ENCODE data around the gene EIF4E1B.

Gene EIF4E1B

GRCh38 chr5:176587398-176587797 lies 43.1 kb upstream of the EIF4E1B start:
- Histone ChIP-seq H3K79me2 (ENCODE audit: insufficient read depth, low read length) (no peaks in the 10 kb centered on the region), H3K9me3 (ENCODE audit: insufficient read depth, low read depth, low read length) (peaks cover 6% of the 10 kb centered on the region; the same call in 1 of the 2 replicates), H2AFZ (ENCODE audit: low read length) (no peak overlapping the region), H3K4me1 (ENCODE audit: insufficient read depth, low read length, poor library complexity, severe bottlenecking) (no peaks in the 10 kb centered on the region), H3K4me2 (ENCODE audit: low read depth, low read length, poor library complexity, severe bottlenecking) (no peak overlapping the region), H3K27me3 (ENCODE audit: insufficient read depth, low read length, poor library complexity, severe bottlenecking) (no peaks in the 10 kb centered on the region), H4K20me1 (ENCODE audit: insufficient read depth, low read length, poor library complexity, severe bottlenecking) (no peaks in the 10 kb centered on the region), H3K9ac (ENCODE audit: low read depth, low read length, poor library complexity, severe bottlenecking) (no peak overlapping the region), H3K9me2 (replicated peaks; ENCODE audit: low read depth, low read length) (no peaks in the 10 kb centered on the region), H3K4me3 (ENCODE audit: low read length, poor library complexity, severe bottlenecking) (no peak overlapping the region), H3K36me3 (ENCODE audit: insufficient read depth, low read length) (no peaks in the 10 kb centered on the region), H3F3A (ENCODE audit: low read depth) (no peaks in the 10 kb centered on the region)
- TF ChIP-seq CTCF (conservative IDR thresholded peaks at IDR 0.05; ENCODE audit: low read length) (no peak), EZH2phosphoT487 (IDR thresholded peaks at IDR 0.05; ENCODE audit: borderline replicate concordance) (no peak)

DNA sequence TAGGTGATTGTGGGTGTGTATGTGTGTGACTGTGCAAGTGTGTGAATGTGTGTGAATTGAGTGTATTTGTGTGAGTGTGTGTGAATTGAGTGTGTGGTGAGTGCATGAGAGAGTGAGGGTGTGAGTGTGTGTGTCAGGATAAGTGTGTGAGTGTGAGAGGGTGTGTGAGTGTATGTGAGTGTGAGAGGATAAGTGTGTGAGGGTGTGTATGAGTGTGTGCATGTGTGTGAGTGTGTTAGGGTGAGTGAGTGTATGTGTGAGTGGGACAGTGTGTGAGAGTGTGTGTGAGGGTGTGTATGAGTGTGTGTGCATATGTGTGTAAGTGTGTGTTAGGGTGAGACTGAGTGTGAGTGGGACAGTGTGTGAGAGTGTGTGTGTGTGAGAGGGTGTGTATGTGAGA lies 42.2 kb upstream of the EIF4E1B start:
- TF ChIP-seq EZH2phosphoT487 (IDR thresholded peaks at IDR 0.05; ENCODE audit: borderline replicate concordance) (no peak), CTCF (conservative IDR thresholded peaks at IDR 0.05; ENCODE audit: low read length) (no peak)
- H4K20me1 ChIP-seq (ENCODE audit: insufficient read depth, low read length, poor library complexity, severe bottlenecking), result no peaks in the 10 kb centered on the region
- no peak overlapping the region for H3K9ac ChIP-seq (ENCODE audit: low read depth, low read length, poor library complexity, severe bottlenecking)
- peaks cover 6% of the 10 kb centered on the region; the same call in 1 of the 2 replicates for H3K9me3 ChIP-seq (ENCODE audit: insufficient read depth, low read depth, low read length)
- H3K36me3 ChIP-seq (ENCODE audit: insufficient read depth, low read length), result no peaks in the 10 kb centered on the region
- H2AFZ ChIP-seq (ENCODE audit: low read length), result no peak overlapping the region
- no peak overlapping the region for H3K4me3 ChIP-seq (ENCODE audit: low read length, poor library complexity, severe bottlenecking)
- no peak overlapping the region for H3K4me2 ChIP-seq (ENCODE audit: low read depth, low read length, poor library complexity, severe bottlenecking)
- H3K4me1 ChIP-seq (ENCODE audit: insufficient read depth, low read length, poor library complexity, severe bottlenecking), result no peaks in the 10 kb centered on the region
- no peaks in the 10 kb centered on the region for H3K27me3 ChIP-seq (ENCODE audit: insufficient read depth, low read length, poor library complexity, severe bottlenecking)
- H3K79me2 ChIP-seq (ENCODE audit: insufficient read depth, low read length), result no peaks in the 10 kb centered on the region
- no peaks in the 10 kb centered on the region for H3F3A ChIP-seq (ENCODE audit: low read depth)
- H3K9me2 ChIP-seq (replicated peaks; ENCODE audit: low read depth, low read length), result no peaks in the 10 kb centered on the region

GRCh38 chr5:176589039-176589769 lies 41.3 kb upstream of the EIF4E1B start:
- no peak overlapping the region for H2AFZ ChIP-seq (ENCODE audit: low read length)
- no peak overlapping the region for H3K4me2 ChIP-seq (ENCODE audit: low read depth, low read length, poor library complexity, severe bottlenecking)
- no peaks in the 10 kb centered on the region for H3K9me2 ChIP-seq (replicated peaks; ENCODE audit: low read depth, low read length)
- H3K36me3 ChIP-seq (ENCODE audit: insufficient read depth, low read length), result no peaks in the 10 kb centered on the region
- no peaks in the 10 kb centered on the region for H3K4me1 ChIP-seq (ENCODE audit: insufficient read depth, low read length, poor library complexity, severe bottlenecking)
- H3K9me3 ChIP-seq (ENCODE audit: insufficient read depth, low read depth, low read length), result peaks cover 6% of the 10 kb centered on the region; the same call in 1 of the 2 replicates
- H3K27me3 ChIP-seq (ENCODE audit: insufficient read depth, low read length, poor library complexity, severe bottlenecking), result no peaks in the 10 kb centered on the region
- no peaks in the 10 kb centered on the region for H3F3A ChIP-seq (ENCODE audit: low read depth)
- no peaks in the 10 kb centered on the region for H4K20me1 ChIP-seq (ENCODE audit: insufficient read depth, low read length, poor library complexity, severe bottlenecking)
- H3K9ac ChIP-seq (ENCODE audit: low read depth, low read length, poor library complexity, severe bottlenecking), result no peak overlapping the region
- no peaks in the 10 kb centered on the region for H3K79me2 ChIP-seq (ENCODE audit: insufficient read depth, low read length)
- TF ChIP-seq EZH2phosphoT487 (IDR thresholded peaks at IDR 0.05; ENCODE audit: borderline replicate concordance) (no peak), CTCF (conservative IDR thresholded peaks at IDR 0.05; ENCODE audit: low read length) (no peak)
- no peak overlapping the region for H3K4me3 ChIP-seq (ENCODE audit: low read length, poor library complexity, severe bottlenecking)

Measured in Loucy (cell line).